CD4-positive, alpha-beta T cell (primary cell): Measurements from ENCODE around the gene CWC22. TPM values are rescaled to one million over a fixed set of nuclear protein-coding genes. Genes with fewer than 3 reads are reported as not detected.
A peak's percentile ranks its signal among the peaks of the same experiment; 100 is the strongest.

ENCODE experiments used
- ATAC-seq: fragments of 200-7000 bp; cut with Tn5 transposase; one replicate; pipeline ENCODE4 v1.10.0; 2022; ENCODE audit warnings: mild to moderate bottlenecking; ENCODE audit not compliant: poor library complexity
- CTCF ChIA-PET: fragments of 350-600 bp; sonication (Branson Sonifier 250); formaldehyde crosslinking; loops from one replicate; lab custom pipeline; 2021; ENCODE audit warnings: antibody characterized with exemption, inconsistent platforms; lab: Charles Lee
- POLR2A ChIA-PET: fragments of 350-600 bp; sonication (Branson Sonifier 250); formaldehyde crosslinking; loops from one replicate; lab custom pipeline; 2021; ENCODE audit warnings: antibody characterized with exemption, inconsistent platforms; lab: Charles Lee
- DNase-seq, 14 experiments: peaks; one replicate each; pipeline ENCODE4 v3.0.0-alpha.2; 2013 to 2020; ENCODE audit warnings: mixed read lengths in 2 of 14
- H3K27ac ChIP-seq, 2 donors: one replicate each; pipeline versions ENCODE4 v1.5.1 to v1.7.0; 2013; ENCODE audit warnings: low read length in 2 of 2, low read depth in 1 of 2, mild to moderate bottlenecking in 1 of 2
- H3K27me3 ChIP-seq, 2 experiments: 1 replicate in 1 of 2; 2 replicates in 1 of 2; pipeline versions ENCODE4 v1.6.1 to v1.7.0; 2013; ENCODE audit warnings: low read length in 2 of 2, control low read depth in 1 of 2, mild to moderate bottlenecking in 1 of 2, moderate library complexity in 1 of 2; ENCODE audit not compliant: insufficient read depth in 2 of 2, control insufficient read depth in 1 of 2
- H3K36me3 ChIP-seq: one replicate; pipeline ENCODE4 v1.6.1; 2013; ENCODE audit warnings: low read length, control low read depth; ENCODE audit not compliant: insufficient read depth
- H3K4me1 ChIP-seq: one replicate; pipeline ENCODE4 v1.6.1; 2013; ENCODE audit warnings: low read length, control low read depth; ENCODE audit not compliant: insufficient read depth
- H3K4me3 ChIP-seq: one replicate; pipeline ENCODE4 v1.5.1; 2013; ENCODE audit warnings: mild to moderate bottlenecking, low read length, moderate library complexity
- H3K9me3 ChIP-seq, 2 experiments: 1 replicate in 1 of 2; 2 replicates in 1 of 2; pipeline versions ENCODE4 v1.6.1 to v1.7.0; 2013; ENCODE audit warnings: low read length in 2 of 2, mild to moderate bottlenecking in 2 of 2, control low read depth in 1 of 2, moderate library complexity in 1 of 2; ENCODE audit not compliant: control insufficient read depth in 1 of 2, insufficient read depth in 1 of 2
- H3K27ac Mint-ChIP-seq: one replicate; pipeline ENCODE4 v1.8.0; 2020; ENCODE audit warnings: mixed read lengths
- H3K27me3 Mint-ChIP-seq: one replicate; pipeline ENCODE4 v1.8.0; 2021; ENCODE audit warnings: mixed read lengths
- H3K36me3 Mint-ChIP-seq: one replicate; pipeline ENCODE4 v1.8.0; 2021; ENCODE audit warnings: low read depth, mixed read lengths
- H3K4me1 Mint-ChIP-seq: one replicate; pipeline ENCODE4 v1.8.0; 2021; ENCODE audit warnings: low read depth, mixed read lengths
- H3K4me3 Mint-ChIP-seq: one replicate; pipeline ENCODE4 v1.8.0; 2020; ENCODE audit warnings: mild to moderate bottlenecking, mixed read lengths
- H3K9me3 Mint-ChIP-seq: one replicate; pipeline ENCODE4 v1.8.0; 2020; ENCODE audit warnings: mixed read lengths
- CTCF ChIP-seq: fragments of 200-600 bp; IDR thresholded peaks from one replicate; pipeline ENCODE4 v1.8.0; 2022; ENCODE audit warnings: antibody characterized with exemption, mild to moderate bottlenecking
- intact Hi-C, 2 experiments: fragments of 100-400 bp; cut with DNase I in 1 of 2; cut with micrococcal nuclease in 1 of 2; formaldehyde crosslinking; loops; one replicate each; pipeline versions ENCODE4 v1.15.1 to v1.9.0; 2023 to 2025; cut with DNase I, micrococcal nuclease
- total RNA-seq, 174 experiments: library from RNA in 2 of 174; stranded (reverse) in 2 of 174; gene quantifications; one replicate each; pipeline ENCODE4 v1.2.3 and lab custom pipeline; 2021 to 2026

The CWC22 gene
- total RNA-seq, 2 experiments from 2014 or later, result 11.8 to 12.0 TPM

GRCh38 chr2:179990676-179991317, 16.3 kb downstream of the CWC22 start:
- H3K36me3 ChIP-seq, result peaks cover 50% of the 10 kb centered on the region
- ATAC-seq, result no peak
- peaks cover 53% of the 10 kb centered on the region for H3K4me1 Mint-ChIP-seq
- no peak overlapping the region for H3K4me3 ChIP-seq
- ChIA-PET POLR2A (no interaction called here), CTCF (no interaction called here)
- H3K36me3 Mint-ChIP-seq, result peaks cover 75% of the 10 kb centered on the region
- intact Hi-C loops, result no loop called here
- no peak overlapping the region for H3K4me3 Mint-ChIP-seq
- peak overlapping the region; percentile 0 for H3K27ac Mint-ChIP-seq
- DNase-seq, result no peak
- TF ChIP-seq CTCF, result no peak
- no peaks in the 10 kb centered on the region for H3K9me3 ChIP-seq
- no peaks in the 10 kb centered on the region for H3K9me3 Mint-ChIP-seq
- no peaks in the 10 kb centered on the region for H3K27me3 Mint-ChIP-seq
- H3K4me1 ChIP-seq, result peaks cover 3% of the 10 kb centered on the region
- no peak overlapping the region for H3K27ac ChIP-seq
- no peaks in the 10 kb centered on the region for H3K27me3 ChIP-seq

- ChIA-PET POLR2A (no interaction called here), CTCF (no interaction called here)
- Mint-ChIP-seq H3K27ac (no peak overlapping the region), H3K9me3 (no peaks in the 10 kb centered on the region), H3K4me1 (peaks cover 31% of the 10 kb centered on the region), H3K27me3 (no peaks in the 10 kb centered on the region), H3K4me3 (no peak overlapping the region), H3K36me3 (peaks cover 95% of the 10 kb centered on the region)
- intact Hi-C loops, result no loop called here
- Histone ChIP-seq H3K9me3 (no peaks in the 10 kb centered on the region), H3K4me3 (no peak overlapping the region), H3K36me3 (peaks cover 73% of the 10 kb centered on the region), H3K27me3 (no peaks in the 10 kb centered on the region), H3K4me1 (peaks cover 3% of the 10 kb centered on the region), H3K27ac (no peak overlapping the region)
- DNase-seq (no peak), ATAC-seq (no peak)
- no peak for TF ChIP-seq CTCF
Observed at GRCh38 chr2:179987916-179988315, 19.2 kb downstream of the CWC22 start.

GRCh38 chr2:179985163-179985820, 21.8 kb downstream of the CWC22 start:
- intact Hi-C loops, result no loop called here
- Histone ChIP-seq H3K27me3 (no peaks in the 10 kb centered on the region), H3K9me3 (no peaks in the 10 kb centered on the region), H3K27ac (no peak overlapping the region), H3K4me3 (no peak overlapping the region), H3K4me1 (no peaks in the 10 kb centered on the region), H3K36me3 (peaks cover 80% of the 10 kb centered on the region)
- ATAC-seq (no peak), DNase-seq (no peak)
- H3K27ac Mint-ChIP-seq, result no peak overlapping the region
- no peak overlapping the region for H3K4me3 Mint-ChIP-seq
- CTCF ChIA-PET, result no interaction called here
- H3K36me3 Mint-ChIP-seq, result peaks cover 92% of the 10 kb centered on the region
- H3K4me1 Mint-ChIP-seq, result peaks cover 5% of the 10 kb centered on the region
- H3K27me3 Mint-ChIP-seq, result no peaks in the 10 kb centered on the region
- TF ChIP-seq CTCF, result no peak
- POLR2A ChIA-PET, result no interaction called here
- no peaks in the 10 kb centered on the region for H3K9me3 Mint-ChIP-seq
